IPS-20b (cell line): ENCODE results near the gene WFDC5.
A peak's percentile ranks its signal among the peaks of the same experiment; 100 is the strongest.

Experiments
- H3K27ac ChIP-seq: one replicate; pipeline ENCODE4 v1.5.1; 2013; ENCODE audit warnings: low read length
- H3K27me3 ChIP-seq: 2 replicates; pipeline ENCODE4 v1.6.1; 2013; ENCODE audit warnings: mild to moderate bottlenecking, low read length, inconsistent platforms; ENCODE audit not compliant: insufficient read depth
- H3K36me3 ChIP-seq: 2 replicates; pipeline ENCODE4 v1.6.1; 2013; ENCODE audit warnings: low read depth, mild to moderate bottlenecking, inconsistent platforms, low read length, moderate library complexity; ENCODE audit not compliant: insufficient read depth
- H3K4me1 ChIP-seq: 2 replicates; pipeline ENCODE4 v1.6.1; 2013; ENCODE audit warnings: mild to moderate bottlenecking, control low read depth, inconsistent platforms, low read length, moderate library complexity; ENCODE audit not compliant: insufficient read depth
- H3K4me3 ChIP-seq: 2 replicates; pipeline ENCODE4 v1.5.1; 2013; ENCODE audit warnings: mild to moderate bottlenecking, low read length, inconsistent platforms
- H3K9ac ChIP-seq: 2 replicates; pipeline ENCODE4 v1.6.1; 2013; ENCODE audit warnings: low read depth, mild to moderate bottlenecking, inconsistent platforms, low read length, moderate library complexity
- H3K9me3 ChIP-seq: 2 replicates; pipeline ENCODE4 v1.6.1; 2013; ENCODE audit warnings: mild to moderate bottlenecking, low read depth, low read length, inconsistent platforms; ENCODE audit not compliant: insufficient read depth

The WFDC5 gene

DNA sequence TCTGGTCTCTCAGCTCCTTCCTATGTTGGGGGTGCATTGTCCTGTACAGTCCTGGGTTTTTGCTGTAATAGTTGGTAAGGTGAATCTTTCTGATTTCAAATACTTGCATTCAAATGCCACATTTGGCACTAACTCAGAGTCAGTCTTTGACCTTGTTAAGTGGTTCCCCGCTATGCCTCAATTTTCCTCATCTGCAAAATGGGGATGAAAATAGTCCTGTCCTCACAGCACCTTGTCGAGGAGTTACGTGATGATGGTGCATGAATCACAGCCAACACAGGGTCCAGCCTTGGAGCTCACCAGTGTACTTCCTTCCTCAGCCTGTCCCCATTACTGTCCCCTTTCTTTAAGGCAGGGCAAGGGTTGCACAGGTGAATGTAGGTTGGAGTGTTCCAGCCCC, 1.1 kb downstream of the WFDC5 start:
- H3K9me3 ChIP-seq = no peaks in the 10 kb centered on the region
- no peak overlapping the region for H3K9ac ChIP-seq
- no peaks in the 10 kb centered on the region; the same call in 1 of the 2 replicates for H3K4me1 ChIP-seq
- no peak overlapping the region for H3K4me3 ChIP-seq
- H3K27me3 ChIP-seq = no peaks in the 10 kb centered on the region; the same call in 1 of the 2 replicates
- H3K36me3 ChIP-seq = no peaks in the 10 kb centered on the region
- H3K27ac ChIP-seq = no peak overlapping the region

GRCh38 chr20:45112754-45113153, 2.2 kb downstream of the WFDC5 start:
- H3K36me3 ChIP-seq = no peaks in the 10 kb centered on the region
- no peaks in the 10 kb centered on the region; the same call in 1 of the 2 replicates for H3K27me3 ChIP-seq
- no peak overlapping the region for H3K27ac ChIP-seq
- H3K9me3 ChIP-seq = no peaks in the 10 kb centered on the region
- H3K4me1 ChIP-seq = no peaks in the 10 kb centered on the region; the same call in 1 of the 2 replicates
- no peak overlapping the region for H3K4me3 ChIP-seq
- no peak overlapping the region for H3K9ac ChIP-seq

- no peaks in the 10 kb centered on the region; the same call in 1 of the 2 replicates for H3K4me1 ChIP-seq
- no peaks in the 10 kb centered on the region for H3K9me3 ChIP-seq
- H3K4me3 ChIP-seq = no peak overlapping the region
- no peaks in the 10 kb centered on the region for H3K36me3 ChIP-seq
- H3K9ac ChIP-seq = no peak overlapping the region
- no peaks in the 10 kb centered on the region; the same call in 1 of the 2 replicates for H3K27me3 ChIP-seq
- no peak overlapping the region for H3K27ac ChIP-seq
Measured at GRCh38 chr20:45111799-45112471, 3.0 kb downstream of the WFDC5 start.

DNA sequence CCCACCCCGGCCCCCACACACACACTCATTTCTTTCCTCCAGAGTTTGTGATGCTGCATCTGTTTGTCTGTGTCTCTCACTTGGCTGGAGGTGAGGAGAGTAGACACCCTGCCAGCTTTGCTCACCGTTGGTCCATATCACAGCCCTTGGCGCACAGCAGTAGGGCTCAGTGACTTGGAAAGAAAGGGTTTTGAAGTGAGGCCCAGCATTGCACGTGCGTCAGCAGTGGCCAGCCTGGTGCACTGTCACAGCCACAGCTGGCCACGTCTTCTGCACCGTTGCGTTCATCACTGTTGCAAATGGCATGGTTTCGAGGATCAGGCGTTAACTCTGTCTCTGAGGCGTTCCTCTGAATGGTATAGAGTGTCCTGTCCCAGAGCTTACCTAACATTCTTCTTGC, 3.7 kb downstream of the WFDC5 start:
- no peak overlapping the region for H3K27ac ChIP-seq
- H3K36me3 ChIP-seq = no peaks in the 10 kb centered on the region
- no peaks in the 10 kb centered on the region for H3K9me3 ChIP-seq
- H3K4me3 ChIP-seq = no peak overlapping the region
- H3K27me3 ChIP-seq = no peaks in the 10 kb centered on the region; the same call in 1 of the 2 replicates
- no peak overlapping the region for H3K9ac ChIP-seq
- no peaks in the 10 kb centered on the region; the same call in 1 of the 2 replicates for H3K4me1 ChIP-seq

DNA sequence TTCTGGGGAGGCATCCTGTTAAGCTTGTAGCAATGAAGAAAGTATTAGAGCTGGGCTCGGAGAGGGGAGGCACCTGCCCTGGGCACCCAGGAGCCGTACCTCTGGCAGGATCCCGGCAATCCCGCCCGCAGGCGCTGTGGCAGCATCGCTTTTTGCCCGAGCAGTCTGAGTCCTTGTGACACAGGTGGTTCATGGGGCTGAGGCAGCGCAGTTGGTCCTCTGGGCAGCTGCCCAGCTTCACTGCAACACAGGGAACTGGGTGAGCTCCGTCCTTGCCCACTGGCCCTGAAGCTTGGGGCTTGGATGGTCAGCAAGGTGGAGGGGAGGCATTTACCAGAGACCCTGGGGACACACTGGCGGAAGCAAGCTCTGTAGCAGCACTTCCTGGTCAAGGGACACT, 4.7 kb downstream of the WFDC5 start:
- H3K9me3 ChIP-seq = no peaks in the 10 kb centered on the region
- H3K27ac ChIP-seq = no peak overlapping the region
- H3K27me3 ChIP-seq = no peaks in the 10 kb centered on the region
- no peaks in the 10 kb centered on the region for H3K36me3 ChIP-seq
- no peak overlapping the region for H3K4me3 ChIP-seq
- H3K4me1 ChIP-seq = no peaks in the 10 kb centered on the region; the same call in 1 of the 2 replicates
- no peak overlapping the region for H3K9ac ChIP-seq

DNA sequence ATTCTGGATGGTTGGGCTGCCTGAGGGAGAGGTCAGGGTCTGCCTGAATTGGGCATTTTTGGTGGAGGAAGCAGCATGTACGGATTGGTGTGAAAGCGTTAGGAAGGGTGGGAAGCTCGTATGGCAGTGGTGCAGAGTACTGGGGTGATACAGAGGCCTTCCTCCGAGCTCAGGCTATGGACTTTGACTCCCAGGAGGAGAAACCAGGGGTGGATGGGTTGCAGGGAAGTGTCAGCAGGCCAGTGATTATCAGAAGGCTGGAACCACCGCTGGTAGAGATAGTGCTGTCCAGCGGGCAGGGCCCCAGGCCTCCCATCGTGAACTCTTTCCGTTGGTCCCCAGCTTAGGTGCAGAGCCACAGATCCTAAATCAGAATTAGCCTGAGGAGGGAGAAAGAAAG, 5.3 kb downstream of the WFDC5 start:
- Histone ChIP-seq H3K4me3 (no peak overlapping the region), H3K9ac (no peak overlapping the region), H3K27ac (no peak overlapping the region), H3K4me1 (no peaks in the 10 kb centered on the region; the same call in 1 of the 2 replicates), H3K36me3 (no peaks in the 10 kb centered on the region), H3K27me3 (no peaks in the 10 kb centered on the region), H3K9me3 (no peaks in the 10 kb centered on the region)

DNA sequence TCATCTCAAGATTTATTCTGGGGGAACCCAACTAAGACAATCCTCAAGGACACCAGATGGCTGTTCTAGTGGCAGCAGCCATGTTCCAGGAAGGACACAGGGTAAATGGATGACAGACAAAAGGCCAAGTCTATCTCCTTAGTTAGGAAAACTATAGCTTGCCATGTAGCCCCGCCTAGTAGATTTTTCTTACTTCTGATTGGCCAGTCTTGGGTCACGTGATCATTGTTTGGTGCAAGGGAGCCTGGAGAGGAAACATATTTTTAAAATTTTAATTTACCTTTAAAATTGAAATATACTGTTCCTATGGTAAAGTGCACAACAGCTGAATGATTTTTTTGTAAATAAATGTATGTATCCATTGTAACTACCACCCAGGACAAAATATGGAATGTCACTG, 9.7 kb downstream of the WFDC5 start:
- Histone ChIP-seq H3K4me3 (no peak overlapping the region), H3K9ac (no peak overlapping the region), H3K27ac (no peak overlapping the region), H3K27me3 (peaks cover 15% of the 10 kb centered on the region), H3K9me3 (no peaks in the 10 kb centered on the region), H3K4me1 (no peaks in the 10 kb centered on the region; the same call in 1 of the 2 replicates), H3K36me3 (no peaks in the 10 kb centered on the region)

- H3K36me3 ChIP-seq = no peaks in the 10 kb centered on the region
- no peak overlapping the region for H3K27ac ChIP-seq
- no peaks in the 10 kb centered on the region; the same call in 1 of the 2 replicates for H3K4me1 ChIP-seq
- peaks cover 20% of the 10 kb centered on the region for H3K27me3 ChIP-seq
- H3K4me3 ChIP-seq = no peak overlapping the region
- H3K9ac ChIP-seq = no peak overlapping the region
- no peaks in the 10 kb centered on the region for H3K9me3 ChIP-seq
Measured at GRCh38 chr20:45104786-45105185, 10.2 kb downstream of the WFDC5 start.

- no peak overlapping the region for H3K9ac ChIP-seq
Measured at GRCh38 chr20:45103072-45103471, 11.9 kb downstream of the WFDC5 start.

DNA sequence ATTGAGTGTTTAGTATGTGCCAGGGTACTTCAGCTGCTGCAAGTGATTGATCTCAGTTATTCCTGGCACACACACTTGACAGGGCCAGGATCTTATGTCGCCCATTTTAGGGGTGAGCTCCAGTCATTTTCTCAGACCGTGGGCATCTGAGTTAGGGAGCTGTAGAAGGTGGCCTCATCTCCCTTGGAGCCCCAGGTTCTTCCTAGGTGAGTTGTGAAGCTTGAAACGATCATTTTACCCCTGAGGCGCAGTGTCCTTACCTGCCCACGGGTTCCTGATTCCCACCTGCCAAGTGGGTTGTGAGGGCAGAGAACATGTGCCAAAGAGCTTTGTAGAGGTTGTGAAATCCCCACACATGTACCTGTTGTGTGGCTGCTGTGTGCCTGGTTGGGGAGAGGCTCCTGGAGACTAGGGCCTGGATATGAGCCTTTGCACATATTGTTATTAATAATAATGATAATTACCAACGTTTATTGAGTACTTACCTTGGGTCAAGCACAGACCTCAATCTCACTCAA, 13.6 kb downstream of the WFDC5 start:
- Histone ChIP-seq H3K9me3 (no peaks in the 10 kb centered on the region), H3K27me3 (peaks cover 54% of the 10 kb centered on the region), H3K36me3 (no peaks in the 10 kb centered on the region), H3K4me3 (peak overlapping the region; percentile 44; the same call in 1 of the 2 replicates), H3K4me1 (no peaks in the 10 kb centered on the region; the same call in none of the 2 replicates), H3K27ac (no peak overlapping the region), H3K9ac (no peak overlapping the region)

More at GRCh38 chr20:45103072-45103471, 11.9 kb downstream of the WFDC5 start:
- no peak overlapping the region for H3K4me3 ChIP-seq
- H3K27me3 ChIP-seq = peaks cover 37% of the 10 kb centered on the region
- no peaks in the 10 kb centered on the region for H3K36me3 ChIP-seq
- H3K4me1 ChIP-seq = no peaks in the 10 kb centered on the region; the same call in none of the 2 replicates
- H3K9me3 ChIP-seq = no peaks in the 10 kb centered on the region
- H3K27ac ChIP-seq = no peak overlapping the region

- Histone ChIP-seq H3K4me1 (no peaks in the 10 kb centered on the region; the same call in none of the 2 replicates), H3K4me3 (peak within 1 kb of the TSS; percentile 44; the same call in 1 of the 2 replicates), H3K27ac (no peak within 1 kb of the TSS), H3K36me3 (no peaks in the 10 kb centered on the region), H3K27me3 (peaks cover 60% of the 10 kb centered on the region), H3K9ac (no peak within 1 kb of the TSS), H3K9me3 (no peaks in the 10 kb centered on the region)
Measured at GRCh38 chr20:45100563-45101245, 14.3 kb downstream of the WFDC5 start, which contains the start of gene KCNS1. Gene KCNS1, minus strand, starts transcription at chr20:45101127. Its CDS starts 1,891 bp downstream, at chr20:45099236.
